GM21825 (cell line): ENCODE measurements around the gene SNAI3.

Experiments used
- ATAC-seq: cut with Tn5 transposase; IDR thresholded peaks from one replicate; pipeline ENCODE4 v1.9.1; 2021; ENCODE audit warnings: mild to moderate bottlenecking, moderate library complexity; ENCODE audit not compliant: unreplicated experiment

SNAI3 gene

GRCh38 chr16:88691924-88692560 is 5.7 kb upstream of the SNAI3 start:
- ATAC-seq, result no peak

GRCh38 chr16:88691129-88691813 is 5.0 kb upstream of the SNAI3 start:
- no peak for ATAC-seq

GRCh38 chr16:88690341-88691128 is 4.2 kb upstream of the SNAI3 start:
- ATAC-seq, result no peak

- no peak for ATAC-seq
Observed at GRCh38 chr16:88688013-88688778, 1.9 kb upstream of the SNAI3 start.

- no peak for ATAC-seq
Observed at GRCh38 chr16:88687676-88688012, 1.3 kb upstream of the SNAI3 start.

- no peak for ATAC-seq
Observed at GRCh38 chr16:88687254-88687576, 908 bp upstream of the SNAI3 start.

GRCh38 chr16:88686062-88686438 is 257 bp downstream of the SNAI3 start:
- ATAC-seq, result peak; percentile 5

GRCh38 chr16:88685156-88686061 is 898 bp downstream of the SNAI3 start:
- no peak for ATAC-seq

- no peak for ATAC-seq
Observed at GRCh38 chr16:88684569-88685155, 1.6 kb downstream of the SNAI3 start.

GRCh38 chr16:88681709-88682451 is 4.4 kb downstream of the SNAI3 start:
- peak; percentile 66 for ATAC-seq

- peak; percentile 2 for ATAC-seq
Observed at GRCh38 chr16:88681084-88681680, 5.1 kb downstream of the SNAI3 start.

GRCh38 chr16:88680554-88681083 is 5.7 kb downstream of the SNAI3 start:
- ATAC-seq, result no peak

- no peak for ATAC-seq
Observed at GRCh38 chr16:88678224-88678979, 7.9 kb downstream of the SNAI3 start.

GRCh38 chr16:88677721-88678120 is 8.6 kb downstream of the SNAI3 start:
- no peak for ATAC-seq

- ATAC-seq, result no peak
Observed at GRCh38 chr16:88676502-88677242, 9.6 kb downstream of the SNAI3 start.

GRCh38 chr16:88673716-88674379 is 12.5 kb downstream of the SNAI3 start:
- no peak for ATAC-seq

GRCh38 chr16:88672776-88673175 is 13.5 kb downstream of the SNAI3 start:
- no peak for ATAC-seq
